Endothelial cell of umbilical vein (primary cell): ENCODE data around the gene DBNDD2.

Experiments used
- CTCF ChIP-seq, 2 donors: IDR thresholded peaks; 1 replicate in 1 of 2; 2 replicates in 1 of 2; pipeline ENCODE4 v1.5.1; 2011; ENCODE audit warnings: low read length in 2 of 2, mild to moderate bottlenecking in 2 of 2, moderate library complexity in 2 of 2, control low read depth in 1 of 2, inconsistent platforms in 1 of 2, low read depth in 1 of 2; ENCODE audit not compliant: insufficient read depth in 1 of 2; ENCODE audit errors: extremely low read depth in 1 of 2
- EZH2 ChIP-seq: IDR thresholded peaks from 2 replicates; pipeline ENCODE4 v1.6.1; 2012; ENCODE audit warnings: borderline replicate concordance, low read depth, mild to moderate bottlenecking, moderate library complexity, low read length, inconsistent platforms; ENCODE audit not compliant: severe bottlenecking
- FOS ChIP-seq: IDR thresholded peaks from 2 replicates; pipeline ENCODE4 v1.6.1; 2011; ENCODE audit warnings: mild to moderate bottlenecking, low read length, moderate library complexity, borderline replicate concordance; ENCODE audit not compliant: insufficient read depth
- GATA2 ChIP-seq: IDR thresholded peaks from 2 replicates; pipeline ENCODE4 v1.7.0; 2011; ENCODE audit warnings: low read depth, mild to moderate bottlenecking, moderate library complexity, mixed read lengths, low read length; ENCODE audit not compliant: insufficient read length, insufficient read depth
- JUN ChIP-seq: IDR thresholded peaks from 2 replicates; pipeline ENCODE4 v1.6.1; 2011; ENCODE audit warnings: borderline replicate concordance, low read depth; ENCODE audit not compliant: insufficient read length, insufficient read depth
- MAX ChIP-seq: IDR thresholded peaks from 2 replicates; pipeline ENCODE4 v1.6.1; 2011; ENCODE audit not compliant: insufficient read depth, insufficient read length
- MYC ChIP-seq: IDR thresholded peaks from one replicate; pipeline ENCODE4 v1.6.1; 2011; ENCODE audit warnings: mild to moderate bottlenecking, low read depth, low read length
- POLR2A ChIP-seq: IDR thresholded peaks from 2 replicates; pipeline ENCODE4 v1.6.1; 2012; ENCODE audit warnings: low read depth, mild to moderate bottlenecking, control low read depth, low read length
- POLR2AphosphoS5 ChIP-seq: IDR thresholded peaks from 2 replicates; pipeline ENCODE4 v1.6.1; 2012; ENCODE audit warnings: low read depth, mild to moderate bottlenecking, control low read depth, low read length, moderate library complexity; ENCODE audit not compliant: insufficient read depth

GRCh38 chr20:45452772-45453691, 44.9 kb downstream of the DBNDD2 start:
- TF ChIP-seq MYC (no peak), CTCF (IDR thresholded peaks at IDR 0.05; ENCODE audit: extremely low read depth in 1 of 2, insufficient read depth in 1 of 2, low read depth in 1 of 2, low read length in 2 of 2) (no peak), EZH2 (no peak), POLR2A (no peak), POLR2AphosphoS5 (no peak), FOS (no peak), MAX (no peak), GATA2 (no peak), JUN (no peak)
